ENCODE results near the gene TTC28.

Gene TTC28

DNA sequence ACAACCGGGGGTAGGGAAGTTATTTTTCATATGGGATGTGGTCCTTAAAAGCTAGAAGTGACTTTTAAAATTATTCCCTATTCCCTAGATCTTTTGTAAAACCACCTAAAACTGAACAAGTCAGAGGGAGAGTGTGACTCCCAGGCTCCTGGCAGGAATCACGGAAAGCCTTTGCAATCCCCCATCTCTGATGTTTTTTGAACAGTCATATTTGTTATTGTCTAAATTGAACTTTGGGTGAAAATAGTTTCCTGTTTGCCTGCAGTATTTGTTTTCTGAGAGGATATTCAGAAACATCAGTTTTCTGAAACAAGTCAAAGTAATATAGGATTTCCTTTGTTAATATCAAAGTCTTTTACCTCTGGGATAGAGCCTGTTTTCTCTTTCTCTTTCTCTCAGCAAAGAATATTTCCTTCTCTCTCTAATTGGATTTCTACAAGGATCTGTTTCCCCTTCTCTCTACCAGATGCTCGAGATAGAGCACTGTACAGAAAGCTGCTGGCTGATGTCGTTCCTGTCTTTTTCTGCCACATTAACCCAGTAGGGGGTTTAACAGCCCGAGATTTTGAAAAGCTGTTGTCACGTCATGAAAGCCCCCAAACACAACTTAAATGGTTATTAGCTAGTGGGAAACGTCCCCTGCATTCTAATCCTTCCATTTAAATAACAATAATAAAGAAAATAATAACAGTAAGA is 628.4 kb downstream of the TTC28 start:
- H3K9me3 ChIP-seq (ENCODE audit: control insufficient read depth, insufficient read depth, low read depth, low read length), result no peaks in the 10 kb centered on the region
- H3K36me3 ChIP-seq (ENCODE audit: control insufficient read depth in 2 of 2, insufficient read depth in 1 of 2, low read length in 2 of 2), result no peaks in the 10 kb centered on the region
- TF ChIP-seq ZNF416 (tag by site-specific recombination; IDR thresholded peaks at IDR 0.05) (no peak), ZNF433 (tag by site-specific recombination; IDR thresholded peaks at IDR 0.05; ENCODE audit: low read depth) (no peak), ZNF837 (tag by site-specific recombination; IDR thresholded peaks at IDR 0.05) (no peak), WT1 (tag by site-specific recombination; IDR thresholded peaks at IDR 0.05) (no peak), ZBTB49 (tag by site-specific recombination; IDR thresholded peaks at IDR 0.05; ENCODE audit: low read depth) (no peak), ZNF621 (tag by site-specific recombination; IDR thresholded peaks at IDR 0.05) (no peak), KLF1 (tag by site-specific recombination; IDR thresholded peaks at IDR 0.05) (no peak), ZIC2 (tag by site-specific recombination; IDR thresholded peaks at IDR 0.05) (no peak), ZFHX2 (tag by site-specific recombination; conservative IDR thresholded peaks at IDR 0.05) (no peak)
- TF ChIP-seq, protein P1, sequence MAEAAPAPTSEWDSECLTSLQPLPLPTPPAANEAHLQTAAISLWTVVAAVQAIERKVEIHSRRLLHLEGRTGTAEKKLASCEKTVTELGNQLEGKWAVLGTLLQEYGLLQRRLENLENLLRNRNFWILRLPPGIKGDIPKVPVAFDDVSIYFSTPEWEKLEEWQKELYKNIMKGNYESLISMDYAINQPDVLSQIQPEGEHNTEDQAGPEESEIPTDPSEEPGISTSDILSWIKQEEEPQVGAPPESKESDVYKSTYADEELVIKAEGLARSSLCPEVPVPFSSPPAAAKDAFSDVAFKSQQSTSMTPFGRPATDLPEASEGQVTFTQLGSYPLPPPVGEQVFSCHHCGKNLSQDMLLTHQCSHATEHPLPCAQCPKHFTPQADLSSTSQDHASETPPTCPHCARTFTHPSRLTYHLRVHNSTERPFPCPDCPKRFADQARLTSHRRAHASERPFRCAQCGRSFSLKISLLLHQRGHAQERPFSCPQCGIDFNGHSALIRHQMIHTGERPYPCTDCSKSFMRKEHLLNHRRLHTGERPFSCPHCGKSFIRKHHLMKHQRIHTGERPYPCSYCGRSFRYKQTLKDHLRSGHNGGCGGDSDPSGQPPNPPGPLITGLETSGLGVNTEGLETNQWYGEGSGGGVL (tag by site-specific recombination; IDR thresholded peaks at IDR 0.05), result no peak
- no peak overlapping the region for H3K4me3 ChIP-seq (ENCODE audit: low read depth, low read length)
- ChIA-PET POLR2A (interaction anchor here (0.6 kb wide), 1 partner anchor 179 kb away, joined by 3 read pairs; no protein-coding TSS in a partner anchor), CTCF (interaction anchor here (0.5 to 8.1 kb wide), 28 partner anchors 12 to 888 kb away, joined by 3 to 72 read pairs (median 4); no protein-coding TSS in a partner anchor)
- no peak overlapping the region for H3K27ac ChIP-seq (ENCODE audit: extremely low read depth, low read depth, low read length)
- no peaks in the 10 kb centered on the region for H3K4me1 ChIP-seq (ENCODE audit: control insufficient read depth, insufficient read depth, low read length)

DNA sequence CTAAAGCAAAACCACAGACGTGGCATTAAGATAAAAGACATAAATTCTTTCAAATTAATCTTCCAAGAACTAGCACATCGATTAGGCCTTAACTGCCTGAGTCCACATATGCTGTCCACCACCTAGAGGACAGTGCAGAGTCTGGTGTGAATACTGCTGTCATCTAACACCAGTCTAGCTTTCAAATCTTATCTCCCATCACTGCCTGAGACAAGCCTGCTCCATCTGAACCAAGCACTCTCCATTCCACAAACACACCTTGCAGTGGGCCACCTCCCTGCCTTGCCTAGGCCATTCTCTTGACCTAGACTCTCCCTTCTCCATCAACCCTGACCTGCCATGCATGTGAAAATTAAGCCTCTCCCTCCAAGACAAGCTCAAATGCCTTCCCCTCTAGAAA is 631.1 kb downstream of the TTC28 start:
- H3K27ac ChIP-seq (ENCODE audit: extremely low read depth, low read depth, low read length), result no peak overlapping the region
- H3K4me1 ChIP-seq (ENCODE audit: control insufficient read depth, insufficient read depth, low read length), result no peaks in the 10 kb centered on the region
- H3K4me3 ChIP-seq (ENCODE audit: low read depth, low read length), result no peak overlapping the region
- no peaks in the 10 kb centered on the region for H3K36me3 ChIP-seq (ENCODE audit: control insufficient read depth in 2 of 2, insufficient read depth in 1 of 2, low read length in 2 of 2)
- POLR2A ChIA-PET, result no interaction called here
- H3K9me3 ChIP-seq (ENCODE audit: control insufficient read depth, insufficient read depth, low read depth, low read length), result no peaks in the 10 kb centered on the region
- CTCF ChIA-PET, result interaction anchor here (0.5 to 8.1 kb wide), 5 partner anchors 22 to 1039 kb away, joined by 3 to 72 read pairs (median 4); no protein-coding TSS in a partner anchor
- TF ChIP-seq ZNF629 (tag by site-specific recombination; IDR thresholded peaks at IDR 0.05) (no peak), ZNF76 (tag by site-specific recombination; IDR thresholded peaks at IDR 0.05; ENCODE audit: borderline replicate concordance, low read depth) (no peak), ZNF248 (tag by site-specific recombination; IDR thresholded peaks at IDR 0.05) (no peak), ZNF560 (tag by site-specific recombination; IDR thresholded peaks at IDR 0.05; ENCODE audit: borderline replicate concordance) (no peak), ZNF561 (tag by site-specific recombination; IDR thresholded peaks at IDR 0.05; ENCODE audit: borderline replicate concordance) (no peak), ZBTB17 (tag by site-specific recombination; IDR thresholded peaks at IDR 0.05) (no peak), HIC1 (tag by site-specific recombination; IDR thresholded peaks at IDR 0.05) (no peak), ZNF16 (tag by site-specific recombination; IDR thresholded peaks at IDR 0.05; ENCODE audit: low read depth) (no peak), ZNF324 (tag by site-specific recombination; IDR thresholded peaks at IDR 0.05) (no peak), ZNF660 (tag by site-specific recombination; IDR thresholded peaks at IDR 0.05) (no peak), ZNF292 (tag by site-specific recombination; IDR thresholded peaks at IDR 0.05; ENCODE audit: borderline replicate concordance, low read depth) (no peak)
- TF ChIP-seq, protein P2, sequence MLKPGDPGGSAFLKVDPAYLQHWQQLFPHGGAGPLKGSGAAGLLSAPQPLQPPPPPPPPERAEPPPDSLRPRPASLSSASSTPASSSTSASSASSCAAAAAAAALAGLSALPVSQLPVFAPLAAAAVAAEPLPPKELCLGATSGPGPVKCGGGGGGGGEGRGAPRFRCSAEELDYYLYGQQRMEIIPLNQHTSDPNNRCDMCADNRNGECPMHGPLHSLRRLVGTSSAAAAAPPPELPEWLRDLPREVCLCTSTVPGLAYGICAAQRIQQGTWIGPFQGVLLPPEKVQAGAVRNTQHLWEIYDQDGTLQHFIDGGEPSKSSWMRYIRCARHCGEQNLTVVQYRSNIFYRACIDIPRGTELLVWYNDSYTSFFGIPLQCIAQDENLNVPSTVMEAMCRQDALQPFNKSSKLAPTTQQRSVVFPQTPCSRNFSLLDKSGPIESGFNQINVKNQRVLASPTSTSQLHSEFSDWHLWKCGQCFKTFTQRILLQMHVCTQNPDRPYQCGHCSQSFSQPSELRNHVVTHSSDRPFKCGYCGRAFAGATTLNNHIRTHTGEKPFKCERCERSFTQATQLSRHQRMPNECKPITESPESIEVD (tag by site-specific recombination; IDR thresholded peaks at IDR 0.05), result no peak
- TF ChIP-seq, protein P3, sequence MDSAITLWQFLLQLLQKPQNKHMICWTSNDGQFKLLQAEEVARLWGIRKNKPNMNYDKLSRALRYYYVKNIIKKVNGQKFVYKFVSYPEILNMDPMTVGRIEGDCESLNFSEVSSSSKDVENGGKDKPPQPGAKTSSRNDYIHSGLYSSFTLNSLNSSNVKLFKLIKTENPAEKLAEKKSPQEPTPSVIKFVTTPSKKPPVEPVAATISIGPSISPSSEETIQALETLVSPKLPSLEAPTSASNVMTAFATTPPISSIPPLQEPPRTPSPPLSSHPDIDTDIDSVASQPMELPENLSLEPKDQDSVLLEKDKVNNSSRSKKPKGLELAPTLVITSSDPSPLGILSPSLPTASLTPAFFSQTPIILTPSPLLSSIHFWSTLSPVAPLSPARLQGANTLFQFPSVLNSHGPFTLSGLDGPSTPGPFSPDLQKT (IDR thresholded peaks at IDR 0.05; ENCODE audit: borderline replicate concordance, low read depth, low read length), result no peak
- TF ChIP-seq, protein P4, sequence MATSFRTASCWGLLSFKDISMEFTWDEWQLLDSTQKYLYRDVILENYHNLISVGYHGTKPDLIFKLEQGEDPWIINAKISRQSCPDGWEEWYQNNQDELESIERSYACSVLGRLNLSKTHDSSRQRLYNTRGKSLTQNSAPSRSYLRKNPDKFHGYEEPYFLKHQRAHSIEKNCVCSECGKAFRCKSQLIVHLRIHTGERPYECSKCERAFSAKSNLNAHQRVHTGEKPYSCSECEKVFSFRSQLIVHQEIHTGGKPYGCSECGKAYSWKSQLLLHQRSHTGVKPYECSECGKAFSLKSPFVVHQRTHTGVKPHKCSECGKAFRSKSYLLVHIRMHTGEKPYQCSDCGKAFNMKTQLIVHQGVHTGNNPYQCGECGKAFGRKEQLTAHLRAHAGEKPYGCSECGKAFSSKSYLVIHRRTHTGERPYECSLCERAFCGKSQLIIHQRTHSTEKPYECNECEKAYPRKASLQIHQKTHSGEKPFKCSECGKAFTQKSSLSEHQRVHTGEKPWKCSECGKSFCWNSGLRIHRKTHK (tag by site-specific recombination; IDR thresholded peaks at IDR 0.05), result no peak

All from HEK293 (cell line).